HL-60 (cell line): ENCODE measurements around the gene PPP2R3A.
"Not testable (repeated sequence)": the region's sequence is repeated elsewhere in the genome, so short reads cannot be mapped to it uniquely, and the experiment has no call there.

Source experiments
- GABPA ChIP-seq: IDR thresholded peaks from 2 replicates; pipeline ENCODE4 v1.6.1; 2012; ENCODE audit warnings: low read depth
- POLR2AphosphoS5 ChIP-seq: IDR thresholded peaks from 2 replicates; pipeline ENCODE4 v1.6.1; 2012; ENCODE audit warnings: low read depth
- REST ChIP-seq: IDR thresholded peaks from 2 replicates; pipeline ENCODE4 v1.6.1; 2012; ENCODE audit warnings: low read depth; ENCODE audit not compliant: insufficient replicate concordance
- TF ChIP-seq, protein P1 (sequence below): IDR thresholded peaks from one replicate; pipeline ENCODE4 v1.5.1; 2011; ENCODE audit warnings: low read length, control low read depth, inconsistent platforms; ENCODE audit not compliant: insufficient read depth

DNA sequence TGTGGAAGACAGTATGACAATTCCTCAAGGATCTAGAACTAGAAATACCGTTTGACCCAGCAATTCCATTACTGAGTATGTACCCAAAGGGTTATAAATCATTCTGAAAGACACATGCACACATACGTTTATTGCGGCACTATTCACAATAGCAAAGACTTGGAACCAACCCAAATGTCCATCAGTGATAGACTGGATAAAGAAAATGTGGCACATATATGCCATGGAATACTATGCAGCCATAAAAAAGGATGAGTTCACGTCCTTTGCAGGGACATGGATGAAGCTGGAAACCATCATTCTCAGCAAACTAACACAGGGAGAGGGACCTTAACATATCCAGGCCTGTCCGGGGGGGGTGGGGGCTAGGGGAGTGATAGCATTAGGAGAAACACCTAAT lies 154.3 kb downstream of the PPP2R3A start:
- TF ChIP-seq, protein P1, sequence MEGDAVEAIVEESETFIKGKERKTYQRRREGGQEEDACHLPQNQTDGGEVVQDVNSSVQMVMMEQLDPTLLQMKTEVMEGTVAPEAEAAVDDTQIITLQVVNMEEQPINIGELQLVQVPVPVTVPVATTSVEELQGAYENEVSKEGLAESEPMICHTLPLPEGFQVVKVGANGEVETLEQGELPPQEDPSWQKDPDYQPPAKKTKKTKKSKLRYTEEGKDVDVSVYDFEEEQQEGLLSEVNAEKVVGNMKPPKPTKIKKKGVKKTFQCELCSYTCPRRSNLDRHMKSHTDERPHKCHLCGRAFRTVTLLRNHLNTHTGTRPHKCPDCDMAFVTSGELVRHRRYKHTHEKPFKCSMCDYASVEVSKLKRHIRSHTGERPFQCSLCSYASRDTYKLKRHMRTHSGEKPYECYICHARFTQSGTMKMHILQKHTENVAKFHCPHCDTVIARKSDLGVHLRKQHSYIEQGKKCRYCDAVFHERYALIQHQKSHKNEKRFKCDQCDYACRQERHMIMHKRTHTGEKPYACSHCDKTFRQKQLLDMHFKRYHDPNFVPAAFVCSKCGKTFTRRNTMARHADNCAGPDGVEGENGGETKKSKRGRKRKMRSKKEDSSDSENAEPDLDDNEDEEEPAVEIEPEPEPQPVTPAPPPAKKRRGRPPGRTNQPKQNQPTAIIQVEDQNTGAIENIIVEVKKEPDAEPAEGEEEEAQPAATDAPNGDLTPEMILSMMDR, result not testable (repeated sequence)
- not testable (repeated sequence) for TF ChIP-seq REST, GABPA, POLR2AphosphoS5
